ENCODE results near the gene PTK7.

GRCh38 chr6:43207286-43207685 lies 131.2 kb downstream of the PTK7 start:
- no peak for TF ChIP-seq GATA2 (IDR thresholded peaks at IDR 0.05; ENCODE audit: insufficient read depth, insufficient read length, low read depth, low read length)
- TF ChIP-seq POLR2AphosphoS5 (IDR thresholded peaks at IDR 0.05; ENCODE audit: insufficient read depth, low read depth, low read length): no peak
- no peak for TF ChIP-seq CTCF (IDR thresholded peaks at IDR 0.05; ENCODE audit: extremely low read depth in 1 of 2, insufficient read depth in 1 of 2, low read depth in 1 of 2, low read length in 2 of 2)
- TF ChIP-seq POLR2A (IDR thresholded peaks at IDR 0.05; ENCODE audit: low read depth, low read length): no peak
- no peak for TF ChIP-seq MAX (IDR thresholded peaks at IDR 0.05; ENCODE audit: insufficient read depth, insufficient read length)
- TF ChIP-seq FOS (IDR thresholded peaks at IDR 0.05; ENCODE audit: borderline replicate concordance, insufficient read depth, low read length): no peak
- TF ChIP-seq MYC (IDR thresholded peaks at IDR 0.05; ENCODE audit: low read depth, low read length): no peak
- no peak for TF ChIP-seq EZH2 (IDR thresholded peaks at IDR 0.05; ENCODE audit: borderline replicate concordance, low read depth, low read length, severe bottlenecking)
